Measurements from ENCODE around the gene AOX1.

Gene AOX1

GRCh38 chr2:200631287-200631686, 45.5 kb downstream of the AOX1 start:
- no peak for DNase-seq

- DNase-seq, result no peak
These were observed 48.6 kb downstream of the AOX1 start for GRCh38 chr2:200634231-200634964.

- DNase-seq, result peak; percentile 82 to 95
These were observed 49.4 kb downstream of the AOX1 start for GRCh38 chr2:200635251-200635650.

- DNase-seq, result no peak
These were observed 52.1 kb downstream of the AOX1 start for GRCh38 chr2:200637901-200638300.

GRCh38 chr2:200640176-200640575, 54.4 kb downstream of the AOX1 start:
- DNase-seq, result no peak

GRCh38 chr2:200640901-200641300, 55.1 kb downstream of the AOX1 start:
- DNase-seq, result no peak

GRCh38 chr2:200648518-200649281, 62.9 kb downstream of the AOX1 start:
- DNase-seq, result peak in 1 of 2 donors; percentile 21

GRCh38 chr2:200649724-200650123, 63.9 kb downstream of the AOX1 start:
- no peak for DNase-seq

- no peak for DNase-seq
These were observed 64.4 kb downstream of the AOX1 start for GRCh38 chr2:200650195-200650594.

- DNase-seq, result no peak
These were observed 66.3 kb downstream of the AOX1 start for GRCh38 chr2:200652158-200652557.

GRCh38 chr2:200653021-200653420, 67.2 kb downstream of the AOX1 start:
- DNase-seq, result no peak

- DNase-seq, result no peak
These were observed 69.0 kb downstream of the AOX1 start for GRCh38 chr2:200654823-200655222.

- DNase-seq, result peak in 1 of 2 donors; percentile 6
These were observed 70.2 kb downstream of the AOX1 start for GRCh38 chr2:200655918-200656580.

GRCh38 chr2:200658278-200658864, 72.6 kb downstream of the AOX1 start:
- no peak for DNase-seq

GRCh38 chr2:200659410-200659809, 73.6 kb downstream of the AOX1 start:
- DNase-seq, result no peak

- DNase-seq, result no peak
These were observed 75.7 kb downstream of the AOX1 start for GRCh38 chr2:200661477-200661876.

GRCh38 chr2:200662727-200663126, 76.9 kb downstream of the AOX1 start:
- no peak for DNase-seq

GRCh38 chr2:200664770-200665494, 79.1 kb downstream of the AOX1 start:
- DNase-seq, result no peak

- no peak for DNase-seq
These were observed 80.0 kb downstream of the AOX1 start for GRCh38 chr2:200665626-200666453.

- no peak for DNase-seq
These were observed 81.6 kb downstream of the AOX1 start for GRCh38 chr2:200667413-200667812.

- no peak for DNase-seq
These were observed 82.7 kb downstream of the AOX1 start for GRCh38 chr2:200668478-200668877.

- DNase-seq, result no peak
These were observed 83.5 kb downstream of the AOX1 start for GRCh38 chr2:200669308-200669707.

Data from inflammatory macrophage treated with lipopolysaccharide for 1 hour (primary cell).